Heart right ventricle (tissue), 16 donors: Measurements from ENCODE around the gene KAT2A. TPM values are rescaled to one million over a fixed set of nuclear protein-coding genes. Genes with fewer than 3 reads are reported as not detected.
A peak's percentile ranks its signal among the peaks of the same experiment; 100 is the strongest.

Experiments used
- ATAC-seq, 8 donors: fragments of 200-7000 bp; cut with Tn5 transposase; one replicate each; pipeline ENCODE4 v1.9.1; 2020; ENCODE audit warnings: mild to moderate bottlenecking in 8 of 8, moderate library complexity in 8 of 8, moderate number of reproducible peaks in 1 of 8
- DNase-seq, 2 donors: peaks; one replicate each; pipeline ENCODE4 v3.0.0-alpha.2; 2020
- H3K27ac ChIP-seq, 10 donors: fragments of 200-600 bp; sonication (generic) in 2 of 10; one replicate each; pipeline versions ENCODE4 v1.5.0 to v1.8.0; 2020 to 2022; ENCODE audit warnings: mild to moderate bottlenecking in 3 of 10
- H3K27me3 ChIP-seq, 7 donors: fragments of 200-600 bp; one replicate each; pipeline ENCODE4 v1.8.0; 2021 to 2022; ENCODE audit warnings: mild to moderate bottlenecking in 2 of 7
- H3K36me3 ChIP-seq, 9 donors: fragments of 200-600 bp; sonication (generic) in 1 of 9; one replicate each; pipeline versions ENCODE4 v1.5.0 to v1.8.0; 2020 to 2022; ENCODE audit warnings: mild to moderate bottlenecking in 2 of 9
- H3K4me1 ChIP-seq, 9 donors: fragments of 200-600 bp; sonication (generic) in 1 of 9; one replicate each; pipeline versions ENCODE4 v1.5.0 to v1.8.0; 2020 to 2022; ENCODE audit warnings: mild to moderate bottlenecking in 4 of 9
- H3K4me3 ChIP-seq, 10 donors: fragments of 200-600 bp; sonication (generic) in 2 of 10; one replicate each; pipeline versions ENCODE4 v1.5.0 to v1.8.0; 2020 to 2022; ENCODE audit warnings: mild to moderate bottlenecking in 7 of 10, moderate library complexity in 2 of 10
- H3K9me3 ChIP-seq, 11 donors: fragments of 200-600 bp in 10 of 11; sonication (generic) in 2 of 11; one replicate each; pipeline versions ENCODE4 v1.5.0 to v1.8.0; 2013 to 2022; ENCODE audit warnings: mild to moderate bottlenecking in 2 of 11, control low read depth in 1 of 11, moderate library complexity in 1 of 11
- WGBS, 2 donors: extraction: QIAGEN DNeasy Blood & Tissue Kit; methylation state at CpG; one replicate each; pipeline ENCODE4 v1.1.7; 2013; ENCODE audit warnings: inconsistent platforms in 1 of 2; 5-methylcytosine and 5-hydroxymethylcytosine counted together
- intact Hi-C, 10 donors: fragments of 100-400 bp; cut with DNase I; formaldehyde crosslinking; loops; one replicate each; pipeline versions ENCODE4 v1.11.1 to v1.14.2; 2022
- polyA plus RNA-seq, 2 donors: library from polyadenylated mRNA; stranded (reverse); fragments of 200-250 nt; gene quantifications; one replicate each; pipeline ENCODE4 v1.2.3, GENCODE V29; 2013
- total RNA-seq, 10 donors: library from RNA; stranded (reverse); fragmentation: NEBNext Ultra II Directional in 3 of 10; extraction: Animal tissue kit (Norgen Biotek cat#: 25700) in 3 of 10; gene quantifications; one replicate each; pipeline versions ENCODE4 v1.2.1 to v1.2.4, GENCODE V29; 2021 to 2023
- TF ChIP-seq, protein P1 (sequence below), 9 donors: fragments of 200-600 bp; sonication (generic) in 2 of 9; IDR thresholded peaks; one replicate each; pipeline versions ENCODE4 v1.5.0 to v1.8.0; 2021 to 2022; ENCODE audit warnings: antibody characterized with exemption in 9 of 9, mild to moderate bottlenecking in 5 of 9, moderate library complexity in 1 of 9
- donor health status: Arrhythmogenic right ventricular cardiomyopathy.
- donor health status: ischemic (EF 13 %, LVEDD 7.1; RV severe dilation, severe dysfunction).
- donor health status: healthy with polysubstance abuse.
- donor health status: DM: no; HTN: yes; CAD: no.
- donor health status: DM: no; HTN: no; CAD: no.
- donor health status: ischemic (EF 25% LVEDD 6.9; RV normal size, moderate dysfunction).
- donor health status: ischemic (EF 25% LVEDD 5.7; RV mildly dilated, moderate dysfunction).
- donor health status: healthy.
- donor health status: DM: yes; HTN: yes; CAD: no.
- donor health status: Ischemic cardiomyopathy.
- donor health status: ischemic (EF 35%, LVEDD 5.7; RV mildly dilated, moderate dysfunction).
- donor health status: nonischemic (EF 11% LVEDD 7.7; RV severe dilation, severe dysfunction).
- donor health status: DM: yes; HTN: yes; CAD: no.
- donor health status: PGD.
- donor health status: ischemic (EF 29% LVEDD 5.4; RV normal size, mild dysfunction).
- donor health status: nonischemic (EF 23%, LVEDD 6.1; RV moderate dilation, normal function).

KAT2A gene
- total and polyA plus RNA-seq, 12 donors = 9.3 to 118 (median 15.0) TPM

- peaks cover 9 to 43% (median 29%) of the 10 kb centered on the region in 9 donors for H3K4me1 ChIP-seq
- 83 to 93% methylated on average over 3 of the region's 3 CpGs for WGBS, 2 donors
- intact Hi-C loops = loop anchor here in 3 of 10 donors (5.0 to 10.0 kb wide), 3 partner anchors 58 to 398 kb away; partner anchors contain the start of gene KCNH4 (in 2 of the 3)
- no peak overlapping the region for H3K27ac ChIP-seq
- peaks cover 0 to 59% (median 33%) of the 10 kb centered on the region in 9 donors for H3K36me3 ChIP-seq
- H3K4me3 ChIP-seq = no peak overlapping the region
- ATAC-seq = no peak
- no peaks in the 10 kb centered on the region for H3K9me3 ChIP-seq
- TF ChIP-seq, protein P1, sequence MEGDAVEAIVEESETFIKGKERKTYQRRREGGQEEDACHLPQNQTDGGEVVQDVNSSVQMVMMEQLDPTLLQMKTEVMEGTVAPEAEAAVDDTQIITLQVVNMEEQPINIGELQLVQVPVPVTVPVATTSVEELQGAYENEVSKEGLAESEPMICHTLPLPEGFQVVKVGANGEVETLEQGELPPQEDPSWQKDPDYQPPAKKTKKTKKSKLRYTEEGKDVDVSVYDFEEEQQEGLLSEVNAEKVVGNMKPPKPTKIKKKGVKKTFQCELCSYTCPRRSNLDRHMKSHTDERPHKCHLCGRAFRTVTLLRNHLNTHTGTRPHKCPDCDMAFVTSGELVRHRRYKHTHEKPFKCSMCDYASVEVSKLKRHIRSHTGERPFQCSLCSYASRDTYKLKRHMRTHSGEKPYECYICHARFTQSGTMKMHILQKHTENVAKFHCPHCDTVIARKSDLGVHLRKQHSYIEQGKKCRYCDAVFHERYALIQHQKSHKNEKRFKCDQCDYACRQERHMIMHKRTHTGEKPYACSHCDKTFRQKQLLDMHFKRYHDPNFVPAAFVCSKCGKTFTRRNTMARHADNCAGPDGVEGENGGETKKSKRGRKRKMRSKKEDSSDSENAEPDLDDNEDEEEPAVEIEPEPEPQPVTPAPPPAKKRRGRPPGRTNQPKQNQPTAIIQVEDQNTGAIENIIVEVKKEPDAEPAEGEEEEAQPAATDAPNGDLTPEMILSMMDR (IDR thresholded peaks at IDR 0.05) = no peak
- H3K27me3 ChIP-seq = no peaks in the 10 kb centered on the region
- no peak for DNase-seq
Measured at GRCh38 chr17:42124256-42124655, 3.1 kb upstream of the KAT2A start.

DNA sequence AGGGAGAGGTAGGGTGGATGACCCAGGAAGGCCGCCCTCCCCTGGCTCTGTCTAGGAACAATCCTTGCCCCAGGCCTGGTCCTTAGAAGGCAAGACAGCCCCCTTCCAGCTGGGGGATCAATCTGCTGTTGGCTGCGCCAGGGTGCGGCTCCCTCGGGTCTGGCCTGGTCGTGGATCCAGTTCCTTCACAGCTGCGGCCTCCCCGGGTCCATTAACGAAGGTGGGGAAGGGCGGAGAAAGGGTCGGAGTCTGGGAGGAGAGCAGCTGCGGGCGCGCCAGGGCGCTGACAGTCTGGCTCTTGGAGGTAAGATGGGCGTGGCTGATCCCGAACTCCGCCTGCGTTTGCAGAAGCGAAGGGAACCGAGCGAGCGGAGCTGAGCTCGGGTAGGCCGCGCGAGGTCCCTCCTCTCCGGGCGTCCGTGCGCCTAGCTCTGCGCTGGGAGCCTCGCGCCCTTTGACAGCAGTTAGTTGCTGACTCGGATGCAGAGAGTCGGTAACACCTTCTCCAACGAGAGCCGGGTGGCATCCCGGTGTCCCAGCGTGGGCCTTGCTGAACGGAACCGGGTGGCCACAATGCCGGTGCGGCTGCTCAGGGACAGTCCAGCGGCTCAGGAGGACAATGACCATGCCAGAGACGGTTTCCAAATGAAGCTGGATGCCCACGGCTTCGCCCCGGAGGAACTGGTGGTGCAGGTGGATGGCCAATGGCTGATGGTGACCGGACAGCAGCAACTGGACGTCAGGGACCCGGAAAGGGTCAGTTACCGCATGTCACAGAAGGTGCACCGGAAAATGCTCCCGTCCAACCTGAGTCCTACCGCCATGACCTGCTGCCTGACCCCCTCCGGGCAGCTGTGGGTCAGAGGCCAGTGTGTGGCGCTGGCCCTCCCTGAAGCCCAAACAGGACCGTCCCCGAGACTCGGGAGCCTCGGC lies 1.5 kb upstream of the KAT2A start, which contains the start of gene HSPB9:
Gene HSPB9 (plus strand): TSS at position 434 of the 933 bp plus-strand sequence. CDS start 47 bp downstream, at position 481.
- Histone ChIP-seq H3K27ac (peak within 1 kb of the TSS in 7 of 10 donors; percentile 13 to 84 (median 70)), H3K4me3 (peak within 1 kb of the TSS in 3 of 10 donors; percentile 8 to 83 (median 26)), H3K36me3 (peaks cover 0 to 56% (median 17%) of the 10 kb centered on the region in 9 donors), H3K4me1 (peaks cover 5 to 37% (median 20%) of the 10 kb centered on the region in 9 donors), H3K9me3 (no peaks in the 10 kb centered on the region), H3K27me3 (no peaks in the 10 kb centered on the region)
- ATAC-seq = peak in 6 of 8 donors; percentile 5 to 40 (median 24)
- intact Hi-C loops = loop anchor here in 3 of 10 donors (5.0 to 10.0 kb wide), 3 partner anchors 60 to 400 kb away; partner anchors contain the start of gene KCNH4 (in 2 of the 3)
- peak in 1 of 2 donors; percentile 58 for DNase-seq
- TF ChIP-seq, protein P1 (IDR thresholded peaks at IDR 0.05) = no peak
- WGBS, 2 donors = 52 to 65% methylated on average over 61 of the region's 61 CpGs

GRCh38 chr17:42120161-42120769 lies 902 bp downstream of the KAT2A start:
- Histone ChIP-seq H3K4me3 (peak overlapping the region in 9 of 10 donors; percentile 77 to 94 (median 81)), H3K36me3 (peaks cover 0 to 56% (median 2%) of the 10 kb centered on the region in 9 donors), H3K9me3 (no peaks in the 10 kb centered on the region), H3K27ac (peak overlapping the region in 3 of 10 donors; percentile 68 to 84 (median 78)), H3K27me3 (no peaks in the 10 kb centered on the region), H3K4me1 (peaks cover 5 to 47% (median 22%) of the 10 kb centered on the region in 9 donors)
- DNase-seq (no peak), ATAC-seq (peak in 1 of 8 donors; percentile 1)
- TF ChIP-seq, protein P1 (IDR thresholded peaks at IDR 0.05) = no peak
- intact Hi-C loops = loop anchor here in 3 of 10 donors (5.0 to 10.0 kb wide), 3 partner anchors 62 to 402 kb away; partner anchors contain the start of gene KCNH4 (in 2 of the 3)
- WGBS, 2 donors = 49 to 62% methylated on average over 7 of the region's 7 CpGs

GRCh38 chr17:42119301-42119700 lies 1.9 kb downstream of the KAT2A start:
- intact Hi-C loops = loop anchor here in 8 of 10 donors (2.0 to 5.0 kb wide), 7 partner anchors 52 to 157 kb away; partner anchors contain the start of genes KCNH4 (in 3 of the 8), CNP (in 2 of the 8) and NKIRAS2 (in 2 of the 8)
- ATAC-seq = no peak
- TF ChIP-seq, protein P1 (IDR thresholded peaks at IDR 0.05) = no peak
- peaks cover 5 to 47% (median 22%) of the 10 kb centered on the region in 9 donors for H3K4me1 ChIP-seq
- no peak overlapping the region for H3K4me3 ChIP-seq
- H3K27me3 ChIP-seq = no peaks in the 10 kb centered on the region
- DNase-seq = no peak
- H3K36me3 ChIP-seq = peaks cover 0 to 54% (median 0%) of the 10 kb centered on the region in 9 donors
- no peak overlapping the region for H3K27ac ChIP-seq
- WGBS, 2 donors = 94 to 95% methylated on average over 18 of the region's 18 CpGs
- no peaks in the 10 kb centered on the region for H3K9me3 ChIP-seq
